Stomach smooth muscle (tissue), 2 donors: ENCODE data around the gene MGMT.
A peak's percentile ranks its signal among the peaks of the same experiment; 100 is the strongest.

Experiments
- H3K27ac ChIP-seq: one replicate; pipeline ENCODE4 v1.7.0; 2013; ENCODE audit warnings: mild to moderate bottlenecking, low read length, inconsistent platforms
- H3K27me3 ChIP-seq, 2 donors: one replicate each; pipeline ENCODE4 v1.7.0; 2013; ENCODE audit warnings: low read length in 2 of 2; ENCODE audit not compliant: insufficient read depth in 2 of 2, control insufficient read depth in 1 of 2
- H3K36me3 ChIP-seq, 2 donors: one replicate each; pipeline ENCODE4 v1.7.0; 2013; ENCODE audit warnings: low read length in 2 of 2; ENCODE audit not compliant: control insufficient read depth in 2 of 2, insufficient read depth in 2 of 2
- H3K4me1 ChIP-seq: one replicate; pipeline ENCODE4 v1.7.0; 2013; ENCODE audit warnings: low read length; ENCODE audit not compliant: control insufficient read depth, insufficient read depth
- H3K4me3 ChIP-seq, 2 donors: one replicate each; pipeline ENCODE4 v1.7.0; 2013; ENCODE audit warnings: low read length in 2 of 2
- H3K9ac ChIP-seq, 2 donors: one replicate each; pipeline ENCODE4 v1.7.0; 2013; ENCODE audit warnings: low read length in 2 of 2, mild to moderate bottlenecking in 1 of 2
- H3K9me3 ChIP-seq, 2 donors: one replicate each; pipeline ENCODE4 v1.7.0; 2013; ENCODE audit warnings: low read length in 2 of 2; ENCODE audit not compliant: control insufficient read depth in 2 of 2
- donor health status: healthy.
- donor health status: Pancreatic carcinoma.

Gene MGMT

DNA sequence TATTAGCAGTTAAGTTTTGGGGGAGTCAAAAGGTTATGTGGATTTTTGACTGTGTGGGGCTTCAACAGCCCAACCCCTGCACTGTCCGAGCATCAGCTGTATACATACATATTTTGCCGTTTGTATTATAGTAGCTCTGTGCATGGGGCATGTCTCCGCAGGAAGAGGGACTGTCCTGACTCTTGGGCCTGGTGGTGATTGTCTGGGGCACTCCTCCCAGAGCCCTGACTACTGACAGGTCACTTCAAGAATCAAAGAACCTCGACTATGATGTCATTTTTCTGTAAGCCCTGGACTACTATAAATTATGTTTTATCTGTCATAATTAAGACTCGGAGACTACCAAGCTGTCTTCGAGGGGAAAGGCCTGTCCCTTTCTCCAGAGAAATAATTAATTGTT lies 51.8 kb downstream of the MGMT start:
- H3K9ac ChIP-seq = no peak overlapping the region
- no peaks in the 10 kb centered on the region for H3K36me3 ChIP-seq
- H3K27me3 ChIP-seq = no peaks in the 10 kb centered on the region
- no peaks in the 10 kb centered on the region for H3K9me3 ChIP-seq
- no peak overlapping the region for H3K27ac ChIP-seq
- no peaks in the 10 kb centered on the region for H3K4me1 ChIP-seq
- no peak overlapping the region for H3K4me3 ChIP-seq

DNA sequence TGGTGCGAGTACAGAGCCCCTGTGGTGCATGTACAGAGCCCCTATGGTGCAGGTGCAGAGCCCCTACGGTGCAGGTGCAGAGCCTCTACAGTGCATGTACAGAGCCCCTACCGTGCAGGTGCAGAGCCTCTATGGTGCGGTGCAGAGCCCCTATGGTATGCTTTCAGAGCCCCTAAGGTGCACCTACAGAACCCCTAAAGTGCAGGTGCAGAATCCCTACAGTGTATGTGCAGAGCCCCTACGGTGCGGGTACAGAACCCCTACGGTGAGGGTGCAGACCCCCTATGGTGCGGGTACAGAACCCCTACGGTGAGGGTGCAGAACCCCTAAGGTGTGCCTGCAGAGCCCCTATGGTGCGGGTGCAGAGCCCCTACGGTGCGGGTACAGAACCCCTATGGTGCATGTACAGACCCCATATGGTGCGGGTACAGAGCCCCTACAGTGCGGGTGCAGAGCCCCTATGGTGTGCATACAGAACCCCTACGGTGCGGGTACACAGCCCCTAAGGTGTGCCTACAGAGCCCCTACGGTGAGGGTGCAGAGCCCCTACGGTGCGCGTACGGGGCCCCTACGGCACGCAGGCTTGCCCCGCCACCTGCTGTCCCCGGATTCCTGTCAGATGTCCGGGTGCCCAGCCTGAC lies 53.5 kb downstream of the MGMT start:
- H3K27ac ChIP-seq = no peak overlapping the region
- H3K9me3 ChIP-seq = no peaks in the 10 kb centered on the region
- no peaks in the 10 kb centered on the region for H3K36me3 ChIP-seq
- peaks cover 3% of the 10 kb centered on the region for H3K4me1 ChIP-seq
- H3K27me3 ChIP-seq = no peaks in the 10 kb centered on the region
- no peak overlapping the region for H3K9ac ChIP-seq
- H3K4me3 ChIP-seq = no peak overlapping the region

DNA sequence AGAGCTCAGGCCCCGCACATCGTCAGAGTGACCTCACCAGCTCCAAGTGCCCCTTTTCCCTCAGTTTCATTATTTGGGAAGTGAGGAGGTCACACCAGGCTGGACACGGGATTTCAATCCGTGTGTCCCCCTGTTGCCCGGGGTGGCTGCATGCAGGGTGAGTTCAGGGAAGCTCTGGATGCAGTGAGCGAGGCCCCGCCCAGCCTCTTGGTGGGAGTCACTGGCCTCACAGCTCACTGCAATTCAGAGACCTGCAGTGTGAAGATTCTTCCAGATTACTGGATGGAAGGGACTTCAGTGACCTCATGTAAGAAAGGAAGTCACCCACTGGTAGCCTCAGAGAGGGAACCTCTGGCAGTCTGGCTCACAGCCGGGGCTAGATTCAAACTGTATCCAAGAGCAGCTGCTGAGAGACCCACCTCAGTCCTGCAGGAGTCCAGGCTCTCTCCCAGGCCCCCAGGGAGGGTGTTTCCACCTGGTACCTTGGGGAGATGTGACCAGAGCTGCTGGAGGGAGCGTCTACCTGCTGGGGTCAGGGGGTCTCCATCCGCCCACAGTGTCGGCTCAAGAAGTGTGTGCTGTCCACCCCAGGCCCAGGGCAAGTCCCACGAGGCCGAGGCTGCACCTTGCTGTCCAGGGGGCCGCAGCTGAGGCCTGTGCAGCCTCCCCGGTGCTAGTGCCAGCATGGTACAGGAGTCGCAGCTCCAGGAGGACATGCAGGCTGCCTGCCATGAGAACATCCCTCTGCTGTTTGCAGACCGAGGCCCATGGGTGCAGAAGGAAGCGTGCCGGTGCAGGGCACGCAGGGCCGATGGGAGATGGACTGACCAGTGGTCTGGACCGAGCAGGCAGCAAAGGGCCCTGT lies 54.4 kb downstream of the MGMT start:
- Histone ChIP-seq H3K9ac (no peak overlapping the region), H3K4me3 (no peak overlapping the region)

DNA sequence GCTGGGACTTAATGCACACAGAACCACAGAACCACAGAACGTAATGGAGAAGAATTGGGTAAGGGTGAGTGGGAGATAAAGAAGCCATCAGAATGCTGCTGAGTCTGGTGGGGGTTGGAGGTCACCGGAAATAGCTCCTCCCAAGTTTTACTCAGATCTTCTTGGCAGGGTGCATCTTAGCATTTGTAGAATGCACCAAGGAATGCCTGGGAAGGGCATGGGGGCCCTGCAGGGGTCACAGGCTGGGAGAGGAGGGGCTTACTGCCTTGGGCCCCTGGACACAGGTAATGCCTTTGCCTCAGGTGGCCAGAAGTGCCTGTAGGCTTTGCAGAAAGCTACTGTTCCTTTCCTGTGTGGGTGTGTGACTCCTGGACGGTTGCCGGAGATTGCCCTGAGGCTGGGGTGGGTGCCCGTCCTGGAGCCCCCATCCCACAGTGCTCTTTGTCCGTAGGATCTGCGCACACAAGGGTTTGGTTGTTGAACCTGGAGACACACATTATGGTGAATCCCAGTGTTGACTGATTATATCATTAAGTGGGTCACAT lies 55.1 kb downstream of the MGMT start:
- Histone ChIP-seq H3K27ac (no peak overlapping the region), H3K9me3 (no peaks in the 10 kb centered on the region), H3K36me3 (peaks cover 0 to 1% of the 10 kb centered on the region in 2 donors), H3K4me3 (no peak overlapping the region), H3K27me3 (no peaks in the 10 kb centered on the region), H3K9ac (no peak overlapping the region), H3K4me1 (peaks cover 10% of the 10 kb centered on the region)

More for the DNA sequence above, 54.4 kb downstream of the MGMT start:
- H3K4me1 ChIP-seq = peaks cover 10% of the 10 kb centered on the region
- no peaks in the 10 kb centered on the region for H3K27me3 ChIP-seq
- no peaks in the 10 kb centered on the region for H3K36me3 ChIP-seq
- H3K27ac ChIP-seq = no peak overlapping the region
- H3K9me3 ChIP-seq = no peaks in the 10 kb centered on the region

DNA sequence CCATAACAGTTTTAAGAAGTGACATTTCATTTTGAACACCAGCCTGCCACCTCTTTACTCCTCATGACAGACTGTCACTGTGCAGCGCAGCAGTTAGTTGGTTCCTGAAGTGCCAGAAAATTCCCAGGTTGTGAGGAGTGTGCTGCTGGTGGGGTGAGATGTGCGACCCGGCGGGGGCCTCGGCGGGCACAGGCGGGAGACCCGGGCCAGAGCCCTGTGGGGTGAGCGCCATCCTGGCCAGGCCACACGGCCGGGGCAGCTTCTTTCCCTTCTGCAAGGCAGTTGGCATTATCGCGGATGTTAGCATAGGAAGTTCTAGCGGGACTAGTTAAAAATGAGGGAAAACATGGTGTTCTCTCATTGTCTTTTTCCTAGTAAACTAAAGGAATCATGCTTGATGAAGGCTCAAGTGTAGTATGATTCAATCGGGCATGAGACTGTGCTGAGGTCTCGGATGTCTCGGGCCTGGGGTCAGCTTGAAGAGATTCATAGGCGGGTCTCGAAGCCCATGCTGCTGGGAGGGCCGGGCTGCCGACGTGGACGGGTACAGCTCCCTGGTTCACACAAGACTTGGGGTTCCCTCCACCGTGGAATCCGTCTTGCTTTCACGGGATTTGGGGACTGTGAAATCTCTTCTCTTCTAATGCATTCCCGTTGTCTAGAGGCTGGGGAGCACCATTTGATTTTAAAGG lies 56.1 kb downstream of the MGMT start:
- H3K27me3 ChIP-seq = no peaks in the 10 kb centered on the region
- H3K9ac ChIP-seq = no peak overlapping the region
- H3K27ac ChIP-seq = no peak overlapping the region
- H3K36me3 ChIP-seq = peaks cover 0 to 4% of the 10 kb centered on the region in 2 donors
- H3K4me1 ChIP-seq = peaks cover 10% of the 10 kb centered on the region
- no peaks in the 10 kb centered on the region for H3K9me3 ChIP-seq
- no peak overlapping the region for H3K4me3 ChIP-seq

DNA sequence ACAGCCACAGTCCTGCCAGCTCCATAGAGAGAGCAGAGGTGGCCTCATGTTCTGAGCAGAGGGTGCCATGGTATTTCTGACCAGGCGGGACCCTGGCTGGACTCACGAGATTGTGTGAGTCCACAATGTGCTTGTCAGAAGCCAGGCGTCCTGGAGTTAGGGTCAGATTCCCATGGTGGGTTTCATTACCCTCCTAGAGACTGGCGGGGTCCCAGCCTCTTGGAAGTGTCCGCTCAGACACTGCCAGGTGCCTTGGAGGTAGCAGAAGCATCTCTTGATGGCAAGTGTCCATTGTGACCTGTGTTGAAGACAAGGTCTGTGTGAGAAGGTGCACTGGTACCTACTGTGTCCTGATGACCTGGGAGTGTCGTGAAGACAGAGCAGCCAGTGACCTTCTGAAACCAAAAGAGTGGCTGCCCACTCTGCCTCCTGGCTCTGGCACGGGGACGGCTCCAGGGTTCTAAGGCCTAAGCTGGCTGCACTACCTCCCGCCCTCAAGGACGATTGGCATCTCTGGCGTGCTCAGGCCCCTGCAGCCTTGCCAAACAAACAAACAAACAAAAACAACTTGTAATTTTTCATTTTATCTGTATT lies 56.8 kb downstream of the MGMT start:
- Histone ChIP-seq H3K4me1 (peaks cover 10% of the 10 kb centered on the region), H3K27ac (no peak overlapping the region), H3K9ac (no peak overlapping the region), H3K36me3 (peaks cover 0 to 4% of the 10 kb centered on the region in 2 donors), H3K4me3 (no peak overlapping the region), H3K9me3 (no peaks in the 10 kb centered on the region), H3K27me3 (no peaks in the 10 kb centered on the region)

DNA sequence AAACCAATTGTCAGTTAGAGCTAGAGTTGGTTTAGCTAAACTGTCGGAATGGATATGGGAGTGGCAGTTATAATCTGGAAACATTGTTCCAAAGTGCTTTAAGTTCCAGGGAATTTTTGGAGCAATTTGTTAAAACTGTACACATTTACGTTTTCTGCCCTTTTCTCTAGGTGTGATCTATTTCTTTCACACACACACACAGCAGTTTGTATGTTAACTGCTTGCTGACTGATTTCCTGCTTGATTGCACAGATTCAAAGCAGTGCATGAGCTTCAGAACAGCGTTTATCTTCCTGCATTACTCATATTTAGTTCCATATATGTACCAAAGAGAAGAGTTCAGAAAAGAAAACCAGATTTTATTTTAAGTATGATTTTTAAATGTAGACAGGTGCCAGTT lies 57.9 kb downstream of the MGMT start:
- H3K9ac ChIP-seq = no peak overlapping the region
- no peak overlapping the region for H3K4me3 ChIP-seq
- no peaks in the 10 kb centered on the region for H3K27me3 ChIP-seq
- H3K27ac ChIP-seq = no peak overlapping the region
- peaks cover 10% of the 10 kb centered on the region for H3K4me1 ChIP-seq
- no peaks in the 10 kb centered on the region for H3K9me3 ChIP-seq
- peaks cover 0 to 4% of the 10 kb centered on the region in 2 donors for H3K36me3 ChIP-seq

DNA sequence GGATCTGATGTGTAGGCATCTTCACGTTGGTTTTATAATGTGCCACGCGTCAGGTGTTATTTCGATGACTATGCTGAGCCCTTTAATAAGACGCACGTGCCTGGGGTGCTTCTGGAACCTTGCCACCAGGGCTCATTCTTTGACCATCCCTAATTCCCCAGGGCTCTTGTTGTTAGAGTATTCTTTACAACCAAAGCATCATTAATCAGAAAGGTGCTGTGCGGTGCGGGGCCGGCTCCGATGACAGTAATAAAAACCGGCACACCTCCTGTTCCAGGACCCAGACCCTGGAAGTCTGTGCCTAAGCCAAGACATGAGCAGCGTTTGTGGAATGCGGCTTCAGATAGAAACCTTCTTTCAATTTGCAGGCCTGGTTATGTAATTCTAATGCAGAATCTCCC lies 58.4 kb downstream of the MGMT start:
- peak overlapping the region; percentile 8 to 63 for H3K4me3 ChIP-seq
- H3K4me1 ChIP-seq = peaks cover 10% of the 10 kb centered on the region
- H3K9me3 ChIP-seq = no peaks in the 10 kb centered on the region
- H3K9ac ChIP-seq = peak overlapping the region in 1 of 2 donors; percentile 29
- no peak overlapping the region for H3K27ac ChIP-seq
- peaks cover 0 to 4% of the 10 kb centered on the region in 2 donors for H3K36me3 ChIP-seq
- H3K27me3 ChIP-seq = no peaks in the 10 kb centered on the region

DNA sequence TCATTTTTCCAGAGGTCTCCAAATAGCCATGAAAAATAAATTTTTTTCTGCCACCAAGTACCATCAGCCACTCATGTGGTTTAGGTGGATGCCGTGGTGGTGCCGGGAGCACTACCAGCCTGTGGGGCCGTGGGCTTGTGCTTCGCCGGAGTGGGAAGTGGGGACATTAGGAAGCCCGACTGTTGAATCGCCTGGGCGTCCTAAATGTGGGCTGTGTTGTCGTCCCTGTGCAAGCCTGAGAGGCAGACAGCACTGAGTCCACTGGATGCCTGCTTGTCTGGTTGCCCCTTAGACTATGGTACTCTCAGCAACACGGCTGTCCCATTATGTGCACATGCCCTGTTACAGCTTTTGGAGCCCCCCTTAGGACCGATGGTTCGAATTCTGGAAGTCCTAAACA lies 59.9 kb downstream of the MGMT start:
- Histone ChIP-seq H3K27ac (no peak overlapping the region), H3K4me3 (no peak overlapping the region), H3K4me1 (peaks cover 10% of the 10 kb centered on the region), H3K27me3 (no peaks in the 10 kb centered on the region), H3K36me3 (peaks cover 0 to 4% of the 10 kb centered on the region in 2 donors), H3K9me3 (no peaks in the 10 kb centered on the region), H3K9ac (no peak overlapping the region)

DNA sequence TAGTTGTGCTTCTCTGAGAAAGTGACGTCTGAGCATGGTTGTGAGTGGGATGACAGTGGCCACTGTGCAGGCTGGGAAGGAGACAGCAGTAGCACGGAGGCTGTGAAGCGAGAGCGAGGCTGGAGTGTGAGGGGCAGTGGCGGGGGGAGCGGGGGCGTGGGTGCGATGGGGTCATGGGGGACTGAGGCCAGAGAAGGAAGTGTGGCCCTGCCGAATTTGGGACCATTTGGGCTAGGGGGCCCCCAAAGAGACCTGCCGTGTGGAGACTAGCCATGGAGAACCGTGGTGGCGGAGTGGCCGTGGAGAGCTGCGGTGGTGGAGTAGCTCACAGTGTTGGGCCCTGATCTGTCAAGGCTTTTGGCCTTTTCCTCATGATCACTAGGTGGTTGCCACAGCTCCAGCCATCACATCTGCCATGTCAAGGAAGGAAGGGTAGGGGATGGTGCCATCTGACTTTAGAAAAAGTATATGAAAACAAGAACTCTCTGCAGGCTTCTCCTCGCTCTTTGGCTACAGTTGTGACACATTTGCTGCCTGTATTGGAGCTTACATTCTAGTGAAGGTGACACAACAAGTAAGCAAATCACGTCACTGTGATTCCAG lies 61.4 kb downstream of the MGMT start:
- Histone ChIP-seq H3K9ac (no peak overlapping the region), H3K27me3 (no peaks in the 10 kb centered on the region), H3K4me3 (no peak overlapping the region), H3K27ac (no peak overlapping the region), H3K4me1 (peaks cover 10% of the 10 kb centered on the region), H3K36me3 (peaks cover 0 to 4% of the 10 kb centered on the region in 2 donors), H3K9me3 (no peaks in the 10 kb centered on the region)
